NB4 (cell line): ENCODE data around the gene ADCY2.

Source experiments
- CTCF ChIP-seq: IDR thresholded peaks from one replicate; pipeline ENCODE4 v1.5.1; 2012; ENCODE audit warnings: low read depth, low read length
- MAX ChIP-seq: IDR thresholded peaks from 2 replicates; pipeline ENCODE4 v1.6.1; 2011; ENCODE audit warnings: low read depth, low read length
- MYC ChIP-seq: IDR thresholded peaks from 2 replicates; pipeline ENCODE4 v1.6.1; 2011; ENCODE audit warnings: low read depth, low read length
- POLR2A ChIP-seq: IDR thresholded peaks from 2 replicates; pipeline ENCODE4 v1.6.1; 2011; ENCODE audit warnings: mild to moderate bottlenecking; ENCODE audit not compliant: insufficient read length; ENCODE audit errors: extremely low read depth

GRCh38 chr5:7759257-7759871 lies 363.4 kb downstream of the ADCY2 start:
- TF ChIP-seq POLR2A, result no peak
- TF ChIP-seq CTCF, result no peak
- no peak for TF ChIP-seq MAX
- TF ChIP-seq MYC, result no peak
